ENCODE results near the gene SPIRE1. TPM values are rescaled to one million over a fixed set of nuclear protein-coding genes. Genes with fewer than 3 reads are reported as not detected.

SPIRE1 gene
- 18.7 and 27.0 TPM in 2 replicates for total RNA-seq

GRCh38 chr18:12657684-12658425, at the start of gene SPIRE1:
TSS of gene SPIRE1 (minus strand) at chr18:12658107. CDS start at chr18:12657866, 241 bp downstream.

DNA sequence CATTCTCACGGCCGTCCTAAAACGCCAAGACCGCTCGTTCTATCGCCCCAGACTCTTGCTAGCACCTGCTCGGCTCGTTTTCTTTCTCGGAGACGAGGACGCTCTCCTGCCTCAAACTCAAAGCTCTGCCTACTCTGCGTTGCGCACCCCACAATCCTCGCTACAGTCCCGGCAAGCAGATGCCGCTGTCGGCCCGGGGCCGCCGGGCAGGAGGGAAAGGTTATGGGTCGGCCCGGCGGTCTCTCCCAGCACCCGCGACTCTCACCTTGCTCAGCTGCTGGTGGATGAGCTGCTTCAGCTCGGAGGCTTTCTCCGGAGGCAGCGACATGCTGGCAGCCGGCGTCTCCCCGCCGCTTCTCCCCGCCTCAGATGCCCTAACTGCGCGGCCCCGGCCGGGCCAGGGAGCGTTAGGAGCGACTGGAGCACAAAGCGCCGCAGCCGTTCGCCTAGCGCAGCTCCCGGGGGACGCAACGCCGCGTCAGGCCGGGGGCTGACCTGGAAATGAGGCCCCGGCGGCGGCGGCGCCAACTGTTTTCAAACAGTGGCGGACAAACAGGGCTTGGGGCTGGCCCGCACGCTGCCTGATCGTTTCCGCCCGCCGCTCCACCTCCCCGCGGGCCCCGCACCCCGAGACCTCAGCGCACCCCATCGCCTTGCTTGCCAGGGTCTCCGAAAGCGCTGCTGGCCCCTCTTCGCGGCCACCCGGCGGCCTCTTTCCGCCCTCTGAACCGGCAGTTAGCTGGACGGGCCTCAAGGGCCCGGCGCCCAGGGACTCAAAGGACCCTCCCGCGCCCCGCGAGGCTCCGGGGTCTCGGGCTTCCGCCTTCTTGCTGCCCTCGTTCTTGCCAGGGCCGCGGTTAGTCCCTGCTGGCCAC, 44.6 kb upstream of the SPIRE1 start, which contains the start of the genes CEP76 and PSMG2:
TSS of gene CEP76 (minus strand) at position 503 of the 875 bp plus-strand sequence. CDS start at position 328, 175 bp downstream.
TSS of gene PSMG2 (plus strand) at position 822 of the 875 bp plus-strand sequence. CDS start 66 bp downstream, outside the sequence.

Small RNAs within 50 kb of the gene (small RNA-seq; reads per million reads assigned to genes)
- gene RNU7-129P, result not detected

Other genes starting within 250 kb of the SPIRE1 start
- 6.6 and 9.8 TPM in 2 replicates for gene CEP76, start 44.6 kb upstream of the SPIRE1 start, total RNA-seq
- gene PSMG2, start 44.9 kb upstream of the SPIRE1 start, total RNA-seq, result 102 and 103 TPM in 2 replicates
- 26.5 and 29.7 TPM in 2 replicates for gene PTPN2, start 226.1 kb upstream of the SPIRE1 start, total RNA-seq

Data from subcutaneous preadipocyte (primary cell).